Trophoblast cell (in vitro differentiated cells and primary cell): ENCODE data around the gene CCT3.
A peak's percentile ranks its signal among the peaks of the same experiment; 100 is the strongest.

Experiments used
- DNase-seq, 2 donors: peaks; one replicate each; pipeline ENCODE4 v3.0.0-alpha.2; 2016
- H2AFZ ChIP-seq: 2 replicates; pipeline ENCODE4 v1.6.1; 2013; ENCODE audit warnings: low read length, moderate library complexity, mild to moderate bottlenecking; ENCODE audit not compliant: insufficient read depth, poor library complexity
- H2AK5ac ChIP-seq: 2 replicates; pipeline ENCODE4 v1.6.1; 2013; ENCODE audit warnings: mild to moderate bottlenecking, low read length
- H2BK120ac ChIP-seq: 2 replicates; pipeline ENCODE4 v1.6.1; 2013; ENCODE audit warnings: low read length, mild to moderate bottlenecking, moderate library complexity; ENCODE audit not compliant: insufficient read depth, poor library complexity
- H2BK12ac ChIP-seq: 2 replicates; pipeline ENCODE4 v1.6.1; 2013; ENCODE audit warnings: mild to moderate bottlenecking, low read length, moderate library complexity
- H2BK5ac ChIP-seq: 2 replicates; pipeline ENCODE4 v1.6.1; 2013; ENCODE audit warnings: low read length, low read depth, moderate library complexity, mild to moderate bottlenecking; ENCODE audit not compliant: poor library complexity
- H3K14ac ChIP-seq: 2 replicates; pipeline ENCODE4 v1.6.1; 2013; ENCODE audit warnings: mild to moderate bottlenecking, low read length
- H3K18ac ChIP-seq: 2 replicates; pipeline ENCODE4 v1.6.1; 2013; ENCODE audit warnings: mild to moderate bottlenecking, low read length
- H3K23ac ChIP-seq: 2 replicates; pipeline ENCODE4 v1.6.1; 2013; ENCODE audit warnings: low read length
- H3K27ac ChIP-seq: 2 replicates; pipeline ENCODE4 v1.5.1; 2013; ENCODE audit warnings: low read depth, mild to moderate bottlenecking, inconsistent platforms, low read length, moderate library complexity
- H3K27me3 ChIP-seq: 2 replicates; pipeline ENCODE4 v1.6.1; 2013; ENCODE audit warnings: inconsistent platforms, mild to moderate bottlenecking, low read length, moderate library complexity; ENCODE audit not compliant: insufficient read depth
- H3K36me3 ChIP-seq, 2 experiments: 1 replicate in 1 of 2; 2 replicates in 1 of 2; pipeline ENCODE4 v1.6.1; 2013; ENCODE audit warnings: low read length in 2 of 2, mild to moderate bottlenecking in 2 of 2, moderate library complexity in 1 of 2; ENCODE audit not compliant: insufficient read depth in 2 of 2, control insufficient read depth in 1 of 2
- H3K4ac ChIP-seq: 2 replicates; pipeline ENCODE4 v1.6.1; 2013; ENCODE audit warnings: low read depth, mild to moderate bottlenecking, low read length, moderate library complexity
- H3K4me1 ChIP-seq, 2 experiments: 1 replicate in 1 of 2; 2 replicates in 1 of 2; pipeline ENCODE4 v1.6.1; 2013; ENCODE audit warnings: low read length in 2 of 2, mild to moderate bottlenecking in 2 of 2, moderate library complexity in 1 of 2; ENCODE audit not compliant: insufficient read depth in 2 of 2, control insufficient read depth in 1 of 2
- H3K4me2 ChIP-seq: 2 replicates; pipeline ENCODE4 v1.6.1; 2013; ENCODE audit warnings: inconsistent platforms, mild to moderate bottlenecking, low read length, moderate library complexity
- H3K4me3 ChIP-seq: 2 replicates; pipeline ENCODE4 v1.5.1; 2013; ENCODE audit warnings: mild to moderate bottlenecking, low read depth, low read length, inconsistent platforms
- H3K79me1 ChIP-seq: one replicate; pipeline ENCODE4 v1.6.1; 2013; ENCODE audit warnings: low read length
- H3K79me2 ChIP-seq: 2 replicates; pipeline ENCODE4 v1.6.1; 2013; ENCODE audit warnings: low read length, mild to moderate bottlenecking; ENCODE audit not compliant: control insufficient read depth, insufficient read depth, poor library complexity
- H3K9ac ChIP-seq: 2 replicates; pipeline ENCODE4 v1.6.1; 2013; ENCODE audit warnings: mild to moderate bottlenecking, low read length
- H3K9me3 ChIP-seq: 2 replicates; pipeline ENCODE4 v1.6.1; 2013; ENCODE audit warnings: low read depth, mild to moderate bottlenecking, control low read depth, inconsistent platforms, low read length; ENCODE audit not compliant: insufficient read depth
- H4K12ac ChIP-seq: 2 replicates; pipeline ENCODE4 v1.6.1; 2013; ENCODE audit warnings: low read depth, mild to moderate bottlenecking, low read length, moderate library complexity
- H4K8ac ChIP-seq: 2 replicates; pipeline ENCODE4 v1.6.1; 2013; ENCODE audit warnings: low read depth, mild to moderate bottlenecking, low read length, moderate library complexity
- H4K91ac ChIP-seq: one replicate; pipeline ENCODE4 v1.6.1; 2013; ENCODE audit warnings: low read depth, mild to moderate bottlenecking, low read length, moderate library complexity
- WGBS: extraction: QIAGEN DNeasy Blood & Tissue Kit; methylation state at CpG from one replicate; pipeline ENCODE4 v1.1.7; 2013; ENCODE audit warnings: missing lambda C conversion rate; ENCODE audit not compliant: insufficient read length, insufficient coverage; ENCODE audit errors: extremely low coverage; 5-methylcytosine and 5-hydroxymethylcytosine counted together

CCT3 gene

DNA sequence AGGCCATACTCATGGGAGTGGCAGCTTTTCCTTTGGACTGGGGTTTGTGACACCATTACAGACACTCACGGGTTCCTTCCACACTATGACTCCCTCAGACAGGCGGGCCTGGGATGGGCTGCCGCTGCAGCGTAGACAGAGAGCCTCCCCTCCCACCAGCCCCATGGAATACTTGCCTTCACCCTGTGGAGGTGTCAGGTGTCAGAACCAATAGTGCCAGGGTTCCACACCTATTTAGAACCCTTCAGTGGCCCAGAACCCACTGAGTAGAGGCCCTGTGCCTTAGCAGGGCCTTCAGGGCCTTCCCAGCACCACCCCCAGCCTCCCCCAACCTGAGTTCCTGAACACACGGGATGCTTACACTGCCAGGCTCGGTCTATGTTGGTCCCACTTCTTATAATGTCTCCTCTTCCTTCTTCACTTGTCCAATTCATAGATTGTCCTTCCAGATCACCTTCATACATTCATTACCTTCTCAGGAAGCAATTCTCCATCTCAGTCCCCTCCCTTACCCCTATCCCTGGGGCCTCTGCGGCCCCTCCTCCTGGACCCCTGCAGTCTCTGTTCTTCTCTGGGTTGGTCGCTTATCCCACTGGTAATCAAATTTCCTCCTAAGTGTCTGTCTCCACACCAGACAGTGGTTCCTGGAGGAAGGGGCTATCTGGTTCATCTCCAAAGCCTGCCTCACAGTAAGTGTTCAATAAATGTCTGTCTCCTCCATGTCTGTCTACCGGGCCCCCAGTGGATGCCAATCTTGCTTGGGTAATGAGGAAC is 29.5 kb upstream of the CCT3 start:
- H3K9ac ChIP-seq: no peak overlapping the region
- H3K79me2 ChIP-seq: peaks cover 4% of the 10 kb centered on the region
- peak overlapping the region; percentile 94 for H2BK120ac ChIP-seq
- peak overlapping the region; percentile 93 for H2BK12ac ChIP-seq
- peaks cover 3% of the 10 kb centered on the region for H3K9me3 ChIP-seq
- no peak overlapping the region for H4K12ac ChIP-seq
- DNase-seq: no peak
- WGBS: no CpG with 5 or more reads among the region's 9 CpGs
- peaks cover 35 to 36% of the 10 kb centered on the region in 2 experiments for H3K4me1 ChIP-seq
- H3K23ac ChIP-seq: no peak overlapping the region
- peak overlapping the region; percentile 88 for H3K14ac ChIP-seq
- peak overlapping the region; percentile 88 for H3K18ac ChIP-seq
- H3K79me1 ChIP-seq: peaks cover 27% of the 10 kb centered on the region
- H3K27me3 ChIP-seq: no peaks in the 10 kb centered on the region
- H3K4ac ChIP-seq: peak overlapping the region; percentile 60
- H2AK5ac ChIP-seq: peak overlapping the region; percentile 74
- peak overlapping the region; percentile 84 for H3K27ac ChIP-seq
- H2AFZ ChIP-seq: peak overlapping the region; percentile 38
- H4K91ac ChIP-seq: peak overlapping the region; percentile 88
- H2BK5ac ChIP-seq: peak overlapping the region; percentile 96
- H3K4me3 ChIP-seq: no peak overlapping the region
- peak overlapping the region; percentile 20 for H3K4me2 ChIP-seq
- peak overlapping the region; percentile 75 for H4K8ac ChIP-seq
- H3K36me3 ChIP-seq: peaks cover 0 to 6% of the 10 kb centered on the region in 2 experiments

DNA sequence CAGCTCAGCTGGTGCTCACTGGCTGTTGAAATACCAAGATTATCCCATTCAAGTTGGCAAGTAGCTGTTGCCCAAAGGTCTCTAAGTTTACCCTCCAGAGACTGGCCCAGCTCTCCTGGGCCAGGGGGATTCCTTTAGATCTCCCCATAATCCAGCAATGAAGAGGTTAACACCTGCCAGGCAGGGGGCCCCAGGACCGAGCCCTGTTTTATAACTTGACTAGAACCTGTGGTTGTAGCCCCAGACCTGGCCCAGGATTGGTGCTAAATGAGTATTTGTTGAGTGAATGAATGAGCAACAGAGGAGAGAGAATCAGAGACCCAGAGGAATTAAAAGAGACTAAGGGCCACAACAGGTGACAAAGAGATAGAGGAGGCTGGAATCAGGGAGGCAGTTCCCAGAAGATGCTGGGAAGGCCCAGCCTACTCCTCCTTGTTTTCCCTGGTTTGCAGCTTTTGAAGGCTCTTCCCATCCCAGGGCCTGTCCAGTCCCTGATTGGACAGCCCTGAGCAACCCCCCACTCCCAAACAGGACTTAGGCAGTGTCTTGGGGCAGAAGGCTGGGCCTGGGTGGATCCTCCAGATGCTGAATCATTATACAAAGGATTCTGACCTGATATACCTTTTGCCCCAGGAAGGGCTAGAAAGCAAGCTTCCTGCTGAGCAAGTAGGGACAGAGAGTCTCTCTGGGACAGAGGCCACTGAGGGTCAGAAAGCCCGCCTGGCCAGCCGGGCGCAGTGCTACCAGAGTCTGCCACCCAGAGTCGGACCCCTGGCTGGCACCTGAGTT is 28.5 kb upstream of the CCT3 start:
- Histone ChIP-seq H2BK5ac (peak overlapping the region; percentile 78), H3K36me3 (peaks cover 0 to 3% of the 10 kb centered on the region in 2 experiments), H3K27me3 (no peaks in the 10 kb centered on the region), H3K4me1 (peaks cover 28 to 31% of the 10 kb centered on the region in 2 experiments), H3K79me1 (peaks cover 27% of the 10 kb centered on the region), H3K4me2 (no peak overlapping the region), H3K18ac (peak overlapping the region; percentile 50), H4K12ac (no peak overlapping the region), H2BK12ac (peak overlapping the region; percentile 87), H3K4ac (peak overlapping the region; percentile 9), H3K23ac (no peak overlapping the region), H4K8ac (peak overlapping the region; percentile 25), H2BK120ac (peak overlapping the region; percentile 86), H3K9ac (no peak overlapping the region), H2AK5ac (peak overlapping the region; percentile 86), H2AFZ (no peak overlapping the region), H3K4me3 (no peak overlapping the region), H4K91ac (peak overlapping the region; percentile 88), H3K27ac (peak overlapping the region; percentile 78), H3K79me2 (peaks cover 4% of the 10 kb centered on the region), H3K9me3 (peaks cover 3% of the 10 kb centered on the region), H3K14ac (peak overlapping the region; percentile 7)
- no peak for DNase-seq
- WGBS: no CpG with 5 or more reads among the region's 5 CpGs

DNA sequence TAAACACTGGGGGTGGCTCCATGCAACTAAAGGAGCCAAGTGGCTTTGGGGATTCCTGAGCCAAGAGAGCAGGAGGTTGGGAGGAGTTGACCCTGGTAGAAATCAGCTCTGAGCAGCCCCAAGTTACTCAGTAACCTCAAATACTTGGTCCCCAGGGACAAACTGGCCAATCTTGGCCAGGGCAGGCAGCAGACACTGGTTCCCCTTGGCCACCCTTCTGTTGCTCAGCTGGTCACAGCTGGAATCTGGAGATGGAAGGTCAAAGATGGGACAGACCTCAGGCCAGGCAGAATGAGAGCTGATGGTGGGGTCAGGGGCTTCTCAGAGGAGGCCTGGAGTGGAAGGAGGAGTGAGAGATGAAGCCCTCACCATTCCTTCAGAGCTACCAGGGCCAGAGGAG is 27.7 kb upstream of the CCT3 start:
- no peak overlapping the region for H2BK5ac ChIP-seq
- no peak overlapping the region for H2AFZ ChIP-seq
- H3K18ac ChIP-seq: no peak overlapping the region
- H3K27me3 ChIP-seq: no peaks in the 10 kb centered on the region
- peak overlapping the region; percentile 37 for H2BK120ac ChIP-seq
- H3K4me1 ChIP-seq: peaks cover 28% of the 10 kb centered on the region in 2 experiments
- no peak overlapping the region for H3K14ac ChIP-seq
- H3K4ac ChIP-seq: no peak overlapping the region
- H3K9ac ChIP-seq: no peak overlapping the region
- H3K4me3 ChIP-seq: no peak overlapping the region
- H3K23ac ChIP-seq: no peak overlapping the region
- DNase-seq: no peak
- H2BK12ac ChIP-seq: peak overlapping the region; percentile 87
- peaks cover 27% of the 10 kb centered on the region for H3K79me1 ChIP-seq
- H2AK5ac ChIP-seq: peak overlapping the region; percentile 64
- H4K91ac ChIP-seq: peak overlapping the region; percentile 1
- no peak overlapping the region for H3K4me2 ChIP-seq
- peaks cover 4% of the 10 kb centered on the region for H3K79me2 ChIP-seq
- no peak overlapping the region for H4K8ac ChIP-seq
- H4K12ac ChIP-seq: no peak overlapping the region
- no peak overlapping the region for H3K27ac ChIP-seq
- no peaks in the 10 kb centered on the region for H3K36me3 ChIP-seq
- peaks cover 3% of the 10 kb centered on the region for H3K9me3 ChIP-seq

DNA sequence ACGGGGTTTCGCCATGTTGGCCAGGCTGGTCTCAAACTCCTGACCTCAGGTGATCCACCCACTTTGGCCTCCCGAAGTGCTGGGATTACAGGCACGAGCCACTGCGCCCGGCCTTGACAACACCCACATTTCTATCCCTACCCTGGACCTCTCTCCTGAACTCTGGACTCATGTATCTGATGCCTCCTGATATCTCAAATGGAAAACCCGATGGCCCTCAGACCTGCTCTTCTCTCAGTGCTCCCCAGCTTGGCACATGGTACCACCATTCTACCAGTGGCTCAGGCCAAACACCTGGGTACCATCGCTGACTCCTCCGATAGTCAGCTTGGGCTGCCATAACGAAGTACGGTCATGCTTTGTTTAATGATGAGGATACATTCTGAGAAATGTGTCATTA is 22.4 kb upstream of the CCT3 start:
- peaks cover 3% of the 10 kb centered on the region for H3K9me3 ChIP-seq
- no peak overlapping the region for H3K23ac ChIP-seq
- H3K18ac ChIP-seq: no peak overlapping the region
- WGBS: no CpG with 5 or more reads among the region's 11 CpGs
- no peak overlapping the region for H3K27ac ChIP-seq
- H3K9ac ChIP-seq: no peak overlapping the region
- peak overlapping the region; percentile 17 for H2BK12ac ChIP-seq
- no peak overlapping the region for H4K12ac ChIP-seq
- H3K79me1 ChIP-seq: peaks cover 2% of the 10 kb centered on the region
- H3K36me3 ChIP-seq: no peaks in the 10 kb centered on the region
- peaks cover 2 to 5% of the 10 kb centered on the region in 2 experiments for H3K4me1 ChIP-seq
- H4K91ac ChIP-seq: no peak overlapping the region
- no peaks in the 10 kb centered on the region for H3K79me2 ChIP-seq
- H3K14ac ChIP-seq: no peak overlapping the region
- no peak overlapping the region for H4K8ac ChIP-seq
- H2BK120ac ChIP-seq: no peak overlapping the region
- H2BK5ac ChIP-seq: no peak overlapping the region
- no peak overlapping the region for H2AFZ ChIP-seq
- no peaks in the 10 kb centered on the region for H3K27me3 ChIP-seq
- H3K4me3 ChIP-seq: no peak overlapping the region
- H3K4ac ChIP-seq: no peak overlapping the region
- no peak for DNase-seq
- peak overlapping the region; percentile 59 for H2AK5ac ChIP-seq
- no peak overlapping the region for H3K4me2 ChIP-seq
